Skeletal muscle cell (primary cell): ENCODE measurements around the gene PHPT1.
"Not testable (repeated sequence)": the region's sequence is repeated elsewhere in the genome, so short reads cannot be mapped to it uniquely, and the experiment has no call there.

Experiments used
- DNase-seq: peaks from one replicate; pipeline ENCODE4 v3.0.0-alpha.2; 2010; ENCODE audit warnings: low read depth
- H3K4me3 ChIP-seq: 2 replicates; pipeline ENCODE4 v1.5.1; 2011; ENCODE audit warnings: low read depth, mild to moderate bottlenecking, control low read depth, low read length, moderate library complexity

Gene PHPT1

GRCh38 chr9:136856541-136857141, 7.4 kb downstream of the PHPT1 start:
- no peak for DNase-seq

DNA sequence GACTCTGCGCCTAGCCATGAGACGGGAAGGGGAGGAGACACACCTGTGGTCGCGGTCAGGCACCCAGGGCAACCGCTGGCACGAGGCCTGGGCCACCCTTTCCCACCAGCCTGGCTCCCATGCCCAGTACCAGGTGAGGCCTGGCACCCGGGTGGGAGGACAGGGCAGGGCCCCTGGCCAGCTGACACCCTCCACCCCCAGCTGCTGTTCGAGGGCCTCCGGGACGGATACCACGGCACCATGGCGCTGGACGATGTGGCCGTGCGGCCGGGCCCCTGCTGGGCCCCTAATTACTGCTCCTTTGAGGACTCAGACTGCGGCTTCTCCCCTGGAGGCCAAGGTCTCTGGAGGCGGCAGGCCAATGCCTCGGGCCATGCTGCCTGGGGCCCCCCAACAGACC, 8.0 kb downstream of the PHPT1 start:
- no peak overlapping the region for H3K4me3 ChIP-seq
- DNase-seq: no peak

More at GRCh38 chr9:136856541-136857141, 7.4 kb downstream of the PHPT1 start:
- no peak overlapping the region for H3K4me3 ChIP-seq

DNA sequence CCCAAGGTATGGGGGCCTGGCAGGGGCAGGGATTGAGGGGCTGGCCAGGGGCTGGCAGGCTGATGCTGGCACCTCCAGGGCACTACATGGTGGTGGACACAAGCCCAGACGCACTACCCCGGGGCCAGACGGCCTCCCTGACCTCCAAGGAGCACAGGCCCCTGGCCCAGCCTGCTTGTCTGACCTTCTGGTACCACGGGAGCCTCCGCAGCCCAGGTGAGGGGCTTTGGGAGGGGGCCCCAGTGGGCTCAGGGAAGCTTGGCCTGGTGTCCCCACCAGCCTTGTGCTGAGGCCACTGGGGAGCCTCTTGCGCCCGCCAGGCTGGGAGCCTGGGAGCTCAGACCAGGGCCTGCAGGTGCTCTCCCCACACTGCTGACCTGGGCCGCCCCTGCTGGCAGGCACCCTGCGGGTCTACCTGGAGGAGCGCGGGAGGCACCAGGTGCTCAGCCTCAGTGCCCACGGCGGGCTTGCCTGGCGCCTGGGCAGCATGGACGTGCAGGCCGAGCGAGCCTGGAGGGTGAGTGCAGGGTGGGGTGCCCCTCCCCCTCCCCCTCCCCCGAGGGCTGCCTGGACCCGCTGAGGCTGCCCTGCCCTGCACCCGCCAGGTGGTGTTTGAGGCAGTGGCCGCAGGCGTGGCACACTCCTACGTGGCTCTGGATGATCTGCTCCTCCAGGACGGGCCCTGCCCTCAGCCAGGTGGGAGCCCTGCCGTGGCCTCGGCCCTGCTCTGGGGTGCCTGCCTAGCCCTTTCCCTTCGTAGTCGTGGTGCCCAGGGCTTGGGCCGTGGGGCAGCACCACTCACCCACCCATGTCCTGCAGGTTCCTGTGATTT, 8.6 kb downstream of the PHPT1 start:
- no peak for DNase-seq
- H3K4me3 ChIP-seq: no peak overlapping the region

GRCh38 chr9:136858452-136858843, 9.2 kb downstream of the PHPT1 start:
- no peak for DNase-seq
- no peak overlapping the region for H3K4me3 ChIP-seq

- DNase-seq: no peak
- no peak overlapping the region for H3K4me3 ChIP-seq
Measured at GRCh38 chr9:136858844-136859757, 9.9 kb downstream of the PHPT1 start.

GRCh38 chr9:136860529-136860928, 11.3 kb downstream of the PHPT1 start:
- no peak overlapping the region for H3K4me3 ChIP-seq
- no peak for DNase-seq

DNA sequence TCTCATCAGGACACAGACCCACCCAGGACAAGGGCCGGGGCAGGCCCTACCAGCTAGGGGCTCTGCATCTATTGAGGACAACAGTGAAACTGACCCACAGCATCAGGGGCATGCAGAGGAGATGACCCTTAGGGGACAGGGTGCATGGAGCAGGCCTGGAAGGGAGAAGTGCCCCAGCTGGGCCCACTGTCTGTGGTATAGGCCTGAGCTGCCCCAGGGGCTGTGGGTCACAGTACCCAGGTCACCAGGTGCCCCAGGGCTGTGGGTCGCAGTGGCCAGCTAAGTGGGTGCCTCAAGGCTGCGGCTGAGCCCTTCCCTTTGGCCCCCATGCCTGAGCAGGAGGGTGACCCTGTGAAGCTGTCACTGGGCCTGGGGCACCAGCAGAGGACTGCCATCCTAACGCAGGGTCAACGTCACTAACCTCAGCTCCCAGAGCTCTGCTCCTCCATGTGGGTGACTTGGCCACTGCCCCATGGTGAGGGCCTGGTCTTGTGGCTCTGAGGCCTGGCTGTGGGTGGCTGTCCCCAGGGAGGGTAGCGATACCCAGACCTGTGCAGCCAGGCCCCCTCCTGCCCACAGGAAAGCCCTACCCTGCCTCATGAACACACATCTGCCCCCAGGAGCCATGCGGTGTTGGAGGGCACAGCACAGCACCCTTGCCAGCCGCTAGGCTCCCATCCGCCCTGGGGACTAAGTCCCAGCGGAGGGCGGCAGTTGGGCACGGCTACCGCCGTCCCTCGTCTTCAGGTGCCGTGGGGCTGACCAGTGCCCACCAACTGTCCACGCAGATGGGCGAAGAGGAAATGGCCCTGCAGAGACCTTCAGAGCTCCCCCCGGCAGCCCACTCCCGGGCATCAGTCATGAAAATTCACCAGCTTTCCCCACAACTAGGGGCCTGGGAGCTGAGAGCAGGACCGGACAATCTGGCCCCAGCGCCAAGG, 12.0 kb downstream of the PHPT1 start:
- H3K4me3 ChIP-seq: no peak overlapping the region
- DNase-seq: no peak

DNA sequence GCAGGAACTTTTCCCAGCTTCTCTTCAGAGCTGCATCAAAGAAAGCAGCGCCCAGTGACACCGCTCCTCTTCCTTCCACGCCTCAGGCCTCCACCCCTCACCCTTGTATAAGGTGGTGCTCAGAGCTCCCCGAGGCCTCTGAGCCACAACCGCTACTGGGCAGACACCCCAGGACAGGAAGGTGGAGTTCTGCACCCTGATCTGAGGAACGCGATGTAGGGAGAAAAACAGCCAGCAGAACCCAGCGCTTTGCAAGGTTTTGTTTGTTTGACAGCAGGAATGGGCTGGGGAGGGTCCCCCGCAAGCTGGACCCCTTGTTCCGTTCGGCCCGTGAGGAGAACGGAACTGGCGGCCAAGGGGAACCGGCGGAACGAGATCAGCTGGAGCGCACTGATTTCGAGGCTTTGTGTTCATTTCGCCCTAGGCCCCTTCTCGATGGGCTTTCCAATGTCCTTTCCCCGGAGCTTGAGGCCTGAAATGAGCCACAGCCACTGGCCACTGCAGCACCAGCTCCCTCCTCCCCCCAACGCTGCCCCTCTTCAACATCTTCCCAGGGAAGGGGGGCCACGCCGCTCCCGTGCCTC, 12.8 kb downstream of the PHPT1 start:
- no peak overlapping the region for H3K4me3 ChIP-seq

GRCh38 chr9:136862849-136863622, 13.8 kb downstream of the PHPT1 start:
- no peak for DNase-seq

More for the DNA sequence above, 12.8 kb downstream of the PHPT1 start:
- DNase-seq: no peak

DNA sequence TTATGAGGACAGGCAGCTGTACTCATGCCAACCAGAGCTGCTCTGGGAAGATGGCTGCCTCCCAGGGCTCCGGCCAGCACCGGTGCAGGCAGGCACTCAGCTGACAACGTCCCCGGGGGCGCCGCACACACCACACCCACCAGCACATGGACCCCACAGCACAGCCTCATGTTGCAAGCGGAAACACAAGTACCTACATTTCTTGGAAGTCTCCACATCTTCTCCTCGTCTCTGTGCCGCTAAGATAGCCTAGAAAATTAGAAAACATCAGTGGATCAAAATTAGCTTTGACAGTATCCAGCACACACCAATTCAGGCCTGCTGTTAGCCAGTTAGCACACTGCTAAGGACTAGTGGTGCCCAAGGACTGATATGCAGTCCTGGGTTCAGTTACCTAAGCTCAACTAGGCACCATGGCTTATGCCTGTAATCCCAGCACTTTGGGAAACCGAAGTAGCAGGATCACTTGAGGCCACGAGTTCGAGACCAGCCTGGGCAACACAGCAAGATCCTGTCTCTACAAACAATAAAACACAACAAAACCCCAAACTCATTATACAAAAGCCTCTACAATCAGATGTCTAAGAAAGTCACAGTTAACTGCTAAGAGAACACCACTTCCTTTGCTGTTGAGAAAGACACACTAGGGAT, 14.5 kb downstream of the PHPT1 start:
- no peak for DNase-seq
- H3K4me3 ChIP-seq: no peak overlapping the region

More at GRCh38 chr9:136862849-136863622, 13.8 kb downstream of the PHPT1 start:
- H3K4me3 ChIP-seq: no peak overlapping the region

- DNase-seq: no peak
- H3K4me3 ChIP-seq: peak overlapping the region; percentile 89
Measured at GRCh38 chr9:136865041-136865767, 16.0 kb downstream of the PHPT1 start.

GRCh38 chr9:136865768-136866103, 16.5 kb downstream of the PHPT1 start:
- DNase-seq: no peak
- H3K4me3 ChIP-seq: peak overlapping the region; percentile 89

- not testable (repeated sequence) for DNase-seq
- peak overlapping the region; percentile 89 for H3K4me3 ChIP-seq
Measured at GRCh38 chr9:136866898-136867421, 17.8 kb downstream of the PHPT1 start.

GRCh38 chr9:136867480-136867879, 18.3 kb downstream of the PHPT1 start:
- H3K4me3 ChIP-seq: no peak overlapping the region
- DNase-seq: no peak

DNA sequence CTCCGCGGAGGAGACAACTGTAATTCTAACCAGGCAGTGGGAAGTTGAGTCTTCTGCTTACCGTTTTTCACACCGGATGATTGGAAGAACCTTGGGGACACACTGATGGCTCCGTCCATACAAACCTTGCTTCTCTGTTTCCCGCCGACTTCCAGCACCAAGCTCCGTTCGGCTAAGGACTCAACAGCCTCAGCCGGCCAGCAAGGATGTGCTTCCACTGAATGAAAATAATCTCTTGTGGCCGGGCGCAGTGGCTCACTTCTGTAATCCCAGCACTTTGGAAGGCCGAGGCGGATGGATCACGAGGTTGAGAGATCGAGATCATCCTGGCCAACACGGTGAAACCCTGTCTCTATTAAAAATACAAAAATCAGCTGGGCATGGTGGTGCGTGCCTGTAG, 18.7 kb downstream of the PHPT1 start:
- DNase-seq: no peak

GRCh38 chr9:136868644-136869043, 19.4 kb downstream of the PHPT1 start:
- no peak for DNase-seq
- H3K4me3 ChIP-seq: no peak overlapping the region

More for the DNA sequence above, 18.7 kb downstream of the PHPT1 start:
- H3K4me3 ChIP-seq: no peak overlapping the region

GRCh38 chr9:136869611-136870010, 20.4 kb downstream of the PHPT1 start:
- DNase-seq: not testable (repeated sequence)

More at GRCh38 chr9:136869611-136870010, 20.4 kb downstream of the PHPT1 start:
- H3K4me3 ChIP-seq: not testable (repeated sequence)
